ENCODE results near the gene MOBP.

MOBP gene

DNA sequence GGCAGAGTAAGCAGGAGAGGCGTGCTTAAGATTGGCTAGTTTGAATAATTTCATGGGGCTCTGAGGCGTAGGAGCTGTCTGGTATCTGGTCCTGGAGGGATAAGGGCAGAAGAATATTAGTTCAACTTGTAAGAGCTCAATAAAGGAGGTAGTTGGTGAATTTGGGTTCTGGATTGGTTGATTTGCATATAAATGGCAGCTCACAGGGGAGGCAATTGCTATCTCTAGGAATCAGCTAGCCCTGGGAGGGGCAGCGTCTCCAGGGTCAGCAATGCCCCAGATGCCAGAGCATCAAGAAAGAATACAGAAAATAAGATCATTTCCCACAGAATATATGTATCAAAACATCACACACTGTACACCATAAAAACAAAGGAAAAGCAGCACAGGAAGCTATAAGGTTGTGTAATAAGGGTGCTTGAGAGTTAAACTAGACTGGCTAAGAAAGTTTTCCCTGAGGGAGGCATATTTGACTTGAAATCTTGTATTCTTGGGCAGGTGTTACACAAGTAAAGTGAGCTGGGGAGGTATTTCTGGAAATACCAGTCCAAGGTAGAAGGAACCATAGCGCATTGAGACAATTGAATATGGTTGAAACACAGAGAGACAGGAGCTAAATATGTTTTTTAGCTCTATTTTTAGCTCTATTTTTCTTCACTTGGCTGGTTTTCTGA is 6.1 kb downstream of the MOBP start:
- TF ChIP-seq, protein P1, sequence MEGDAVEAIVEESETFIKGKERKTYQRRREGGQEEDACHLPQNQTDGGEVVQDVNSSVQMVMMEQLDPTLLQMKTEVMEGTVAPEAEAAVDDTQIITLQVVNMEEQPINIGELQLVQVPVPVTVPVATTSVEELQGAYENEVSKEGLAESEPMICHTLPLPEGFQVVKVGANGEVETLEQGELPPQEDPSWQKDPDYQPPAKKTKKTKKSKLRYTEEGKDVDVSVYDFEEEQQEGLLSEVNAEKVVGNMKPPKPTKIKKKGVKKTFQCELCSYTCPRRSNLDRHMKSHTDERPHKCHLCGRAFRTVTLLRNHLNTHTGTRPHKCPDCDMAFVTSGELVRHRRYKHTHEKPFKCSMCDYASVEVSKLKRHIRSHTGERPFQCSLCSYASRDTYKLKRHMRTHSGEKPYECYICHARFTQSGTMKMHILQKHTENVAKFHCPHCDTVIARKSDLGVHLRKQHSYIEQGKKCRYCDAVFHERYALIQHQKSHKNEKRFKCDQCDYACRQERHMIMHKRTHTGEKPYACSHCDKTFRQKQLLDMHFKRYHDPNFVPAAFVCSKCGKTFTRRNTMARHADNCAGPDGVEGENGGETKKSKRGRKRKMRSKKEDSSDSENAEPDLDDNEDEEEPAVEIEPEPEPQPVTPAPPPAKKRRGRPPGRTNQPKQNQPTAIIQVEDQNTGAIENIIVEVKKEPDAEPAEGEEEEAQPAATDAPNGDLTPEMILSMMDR (IDR thresholded peaks at IDR 0.05; ENCODE audit: low read depth, low read length, poor library complexity, severe bottlenecking) = no peak
- no peak for TF ChIP-seq EZH2phosphoT487 (IDR thresholded peaks at IDR 0.05; ENCODE audit: borderline replicate concordance, low read length)
- no peaks in the 10 kb centered on the region for H3K27me3 ChIP-seq (ENCODE audit: control insufficient read depth, low read length)
- H3K79me2 ChIP-seq (ENCODE audit: control insufficient read depth, low read length) = no peaks in the 10 kb centered on the region
- no peak overlapping the region for H3K27ac ChIP-seq (ENCODE audit: low read depth, low read length)
- H3K9me2 ChIP-seq (replicated peaks; ENCODE audit: control insufficient read depth, low read length) = no peaks in the 10 kb centered on the region
- no peak overlapping the region for H3K4me3 ChIP-seq (ENCODE audit: low read length)
- H3K4me1 ChIP-seq (ENCODE audit: control insufficient read depth, low read length) = no peaks in the 10 kb centered on the region
- H3K9me3 ChIP-seq (ENCODE audit: control insufficient read depth, insufficient read depth, low read length) = peaks cover 2% of the 10 kb centered on the region; the same call in 1 of the 2 replicates
- H4K20me1 ChIP-seq (ENCODE audit: control insufficient read depth, insufficient read depth, low read depth, low read length) = no peaks in the 10 kb centered on the region
- no peaks in the 10 kb centered on the region for H3K36me3 ChIP-seq (ENCODE audit: control insufficient read depth, low read length)
- H3F3A ChIP-seq (ENCODE audit: control insufficient read depth, insufficient read depth) = no peaks in the 10 kb centered on the region
- no peak overlapping the region for H3K4me2 ChIP-seq (ENCODE audit: low read length)

DNA sequence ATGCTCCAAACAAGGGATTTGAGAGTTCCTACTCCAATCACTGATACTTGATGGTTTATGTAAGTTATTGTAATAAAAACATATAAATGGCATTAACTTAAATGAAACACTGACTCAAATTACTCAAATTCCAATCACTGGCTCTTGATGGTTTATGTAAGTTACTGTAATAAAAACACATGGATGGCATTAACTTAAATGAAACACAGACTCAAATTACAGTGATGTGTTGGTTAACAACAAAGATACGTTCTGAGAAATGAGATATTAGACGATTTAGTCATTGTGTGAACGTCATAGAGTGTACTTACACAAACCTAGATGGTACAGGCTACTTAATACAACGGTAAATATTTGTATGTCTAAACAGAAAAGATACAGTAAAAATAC is 6.6 kb downstream of the MOBP start:
- Histone ChIP-seq H3K36me3 (ENCODE audit: control insufficient read depth, low read length) (no peaks in the 10 kb centered on the region), H3K27ac (ENCODE audit: low read depth, low read length) (no peak overlapping the region), H3K4me1 (ENCODE audit: control insufficient read depth, low read length) (no peaks in the 10 kb centered on the region), H4K20me1 (ENCODE audit: control insufficient read depth, insufficient read depth, low read depth, low read length) (no peaks in the 10 kb centered on the region), H3K4me3 (ENCODE audit: low read length) (no peak overlapping the region), H3K9me3 (ENCODE audit: control insufficient read depth, insufficient read depth, low read length) (peaks cover 2% of the 10 kb centered on the region; the same call in 1 of the 2 replicates), H3F3A (ENCODE audit: control insufficient read depth, insufficient read depth) (no peaks in the 10 kb centered on the region), H3K79me2 (ENCODE audit: control insufficient read depth, low read length) (no peaks in the 10 kb centered on the region), H3K27me3 (ENCODE audit: control insufficient read depth, low read length) (no peaks in the 10 kb centered on the region), H3K4me2 (ENCODE audit: low read length) (no peak overlapping the region), H3K9me2 (replicated peaks; ENCODE audit: control insufficient read depth, low read length) (no peaks in the 10 kb centered on the region)
- no peak for TF ChIP-seq EZH2phosphoT487 (IDR thresholded peaks at IDR 0.05; ENCODE audit: borderline replicate concordance, low read length)
- TF ChIP-seq, protein P1 (IDR thresholded peaks at IDR 0.05; ENCODE audit: low read depth, low read length, poor library complexity, severe bottlenecking) = no peak

DNA sequence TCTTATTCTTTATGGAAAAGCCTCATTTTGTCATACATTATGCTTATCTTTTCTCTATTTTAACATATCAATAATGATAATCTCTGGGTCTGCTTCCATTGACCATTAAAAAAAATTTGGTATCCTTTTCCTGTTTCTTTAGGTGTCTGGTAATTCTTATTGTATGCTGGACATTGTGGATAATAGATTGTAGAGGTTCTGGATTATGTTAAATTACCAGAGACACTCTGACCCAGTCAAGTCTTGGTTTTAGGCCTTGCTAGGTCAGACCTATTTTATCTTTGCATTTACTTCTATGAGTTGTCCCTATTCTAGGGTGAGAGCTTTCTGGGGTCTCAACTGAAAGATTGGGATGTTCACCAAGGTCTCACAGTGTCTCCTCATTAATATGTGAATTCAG is 9.3 kb downstream of the MOBP start:
- Histone ChIP-seq H3K4me3 (ENCODE audit: low read length) (no peak overlapping the region), H3K9me3 (ENCODE audit: control insufficient read depth, insufficient read depth, low read length) (peaks cover 2% of the 10 kb centered on the region; the same call in 1 of the 2 replicates), H3K79me2 (ENCODE audit: control insufficient read depth, low read length) (no peaks in the 10 kb centered on the region), H3K27ac (ENCODE audit: low read depth, low read length) (no peak overlapping the region), H3K9me2 (replicated peaks; ENCODE audit: control insufficient read depth, low read length) (no peaks in the 10 kb centered on the region), H3K4me1 (ENCODE audit: control insufficient read depth, low read length) (no peaks in the 10 kb centered on the region), H3K27me3 (ENCODE audit: control insufficient read depth, low read length) (no peaks in the 10 kb centered on the region), H3K4me2 (ENCODE audit: low read length) (no peak overlapping the region), H4K20me1 (ENCODE audit: control insufficient read depth, insufficient read depth, low read depth, low read length) (no peaks in the 10 kb centered on the region), H3F3A (ENCODE audit: control insufficient read depth, insufficient read depth) (no peaks in the 10 kb centered on the region), H3K36me3 (ENCODE audit: control insufficient read depth, low read length) (no peaks in the 10 kb centered on the region)
- TF ChIP-seq, protein P1 (IDR thresholded peaks at IDR 0.05; ENCODE audit: low read depth, low read length, poor library complexity, severe bottlenecking) = no peak
- TF ChIP-seq EZH2phosphoT487 (IDR thresholded peaks at IDR 0.05; ENCODE audit: borderline replicate concordance, low read length) = no peak
